Mucosa of descending colon (tissue), 3 donors: ENCODE measurements around the gene SLC8A3. TPM values are rescaled to one million over a fixed set of nuclear protein-coding genes. Genes with fewer than 3 reads are reported as not detected.

Experiments
- ATAC-seq: fragments of 200-7000 bp; cut with Tn5 transposase; one replicate; pipeline ENCODE4 v1.9.1; 2020; ENCODE audit warnings: mild to moderate bottlenecking, moderate library complexity
- DNase-seq, 3 donors: peaks; one replicate each; pipeline ENCODE4 v3.0.0-alpha.2; 2020
- H3K36me3 ChIP-seq: fragments of 200-600 bp; one replicate; pipeline ENCODE4 v1.8.0; 2021; ENCODE audit warnings: low read depth, mild to moderate bottlenecking
- H3K4me1 ChIP-seq: fragments of 200-600 bp; one replicate; pipeline ENCODE4 v1.8.0; 2021; ENCODE audit warnings: low read depth, mild to moderate bottlenecking
- H3K4me3 ChIP-seq: fragments of 200-600 bp; one replicate; pipeline ENCODE4 v1.8.0; 2021; ENCODE audit warnings: mild to moderate bottlenecking
- H3K9me3 ChIP-seq: fragments of 200-600 bp; one replicate; pipeline ENCODE4 v1.8.0; 2021; ENCODE audit warnings: mild to moderate bottlenecking
- intact Hi-C, 2 donors: fragments of 100-400 bp; cut with DNase I in 1 of 2; cut with micrococcal nuclease in 1 of 2; formaldehyde crosslinking; loops; one replicate each; pipeline versions ENCODE4 v1.11.0 to v1.11.1; 2022; cut with DNase I, micrococcal nuclease
- total RNA-seq, 3 donors: library from RNA; stranded (reverse); fragmentation: NEBNext Ultra II Directional in 2 of 3; extraction: Animal tissue kit (Norgen Biotek cat#: 25700) in 2 of 3; gene quantifications; one replicate each; pipeline versions ENCODE4 v1.2.1 to v1.2.4, GENCODE V29; 2021 to 2023
- TF ChIP-seq, protein P1 (sequence below): fragments of 200-600 bp; IDR thresholded peaks from one replicate; pipeline ENCODE4 v1.8.0; 2022; ENCODE audit warnings: antibody characterized with exemption, mild to moderate bottlenecking
- donor health status: DM: no; HTN: no; CAD: no; lungs with moderate emphysema.
- donor health status: DM: no; HTN: no; CAD: no.
- donor health status: DM: no; HTN: yes; CAD: no.

Gene SLC8A3
- total RNA-seq, 3 donors from 2014 or later = 0.41 to 1.2 (median 0.67) TPM

DNA sequence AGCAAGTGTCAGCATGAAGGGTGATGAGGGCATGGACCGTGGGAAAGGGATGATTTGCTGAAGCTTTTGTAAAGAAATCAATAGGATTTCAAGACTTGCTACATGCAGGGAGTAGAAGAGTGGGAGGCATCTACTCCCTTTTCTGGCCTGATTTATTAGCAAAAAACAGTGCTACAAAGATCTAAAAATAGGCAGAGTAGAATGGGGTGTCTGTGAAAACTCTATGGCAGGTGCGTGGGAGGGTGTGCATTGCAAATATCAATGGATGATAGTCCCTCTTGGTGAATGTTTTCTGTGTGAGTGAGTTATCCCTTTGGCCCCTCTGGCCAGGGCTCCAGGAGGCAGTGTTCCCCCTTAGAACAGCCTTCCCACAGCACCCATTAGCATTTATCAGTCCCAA, 170.5 kb downstream of the SLC8A3 start:
- ATAC-seq (no peak), DNase-seq (no peak)
- no peaks in the 10 kb centered on the region for H3K4me1 ChIP-seq
- intact Hi-C loops = no loop called here
- no peaks in the 10 kb centered on the region for H3K9me3 ChIP-seq
- TF ChIP-seq, protein P1, sequence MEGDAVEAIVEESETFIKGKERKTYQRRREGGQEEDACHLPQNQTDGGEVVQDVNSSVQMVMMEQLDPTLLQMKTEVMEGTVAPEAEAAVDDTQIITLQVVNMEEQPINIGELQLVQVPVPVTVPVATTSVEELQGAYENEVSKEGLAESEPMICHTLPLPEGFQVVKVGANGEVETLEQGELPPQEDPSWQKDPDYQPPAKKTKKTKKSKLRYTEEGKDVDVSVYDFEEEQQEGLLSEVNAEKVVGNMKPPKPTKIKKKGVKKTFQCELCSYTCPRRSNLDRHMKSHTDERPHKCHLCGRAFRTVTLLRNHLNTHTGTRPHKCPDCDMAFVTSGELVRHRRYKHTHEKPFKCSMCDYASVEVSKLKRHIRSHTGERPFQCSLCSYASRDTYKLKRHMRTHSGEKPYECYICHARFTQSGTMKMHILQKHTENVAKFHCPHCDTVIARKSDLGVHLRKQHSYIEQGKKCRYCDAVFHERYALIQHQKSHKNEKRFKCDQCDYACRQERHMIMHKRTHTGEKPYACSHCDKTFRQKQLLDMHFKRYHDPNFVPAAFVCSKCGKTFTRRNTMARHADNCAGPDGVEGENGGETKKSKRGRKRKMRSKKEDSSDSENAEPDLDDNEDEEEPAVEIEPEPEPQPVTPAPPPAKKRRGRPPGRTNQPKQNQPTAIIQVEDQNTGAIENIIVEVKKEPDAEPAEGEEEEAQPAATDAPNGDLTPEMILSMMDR = no peak
- H3K4me3 ChIP-seq = no peak overlapping the region
- H3K36me3 ChIP-seq = no peaks in the 10 kb centered on the region

- DNase-seq = no peak
- intact Hi-C loops = no loop called here
- TF ChIP-seq, protein P1 = no peak
- Histone ChIP-seq H3K4me1 (no peaks in the 10 kb centered on the region), H3K9me3 (no peaks in the 10 kb centered on the region), H3K36me3 (no peaks in the 10 kb centered on the region), H3K4me3 (no peak overlapping the region)
- ATAC-seq = no peak
Observed at GRCh38 chr14:70014406-70015095, 174.2 kb downstream of the SLC8A3 start.

DNA sequence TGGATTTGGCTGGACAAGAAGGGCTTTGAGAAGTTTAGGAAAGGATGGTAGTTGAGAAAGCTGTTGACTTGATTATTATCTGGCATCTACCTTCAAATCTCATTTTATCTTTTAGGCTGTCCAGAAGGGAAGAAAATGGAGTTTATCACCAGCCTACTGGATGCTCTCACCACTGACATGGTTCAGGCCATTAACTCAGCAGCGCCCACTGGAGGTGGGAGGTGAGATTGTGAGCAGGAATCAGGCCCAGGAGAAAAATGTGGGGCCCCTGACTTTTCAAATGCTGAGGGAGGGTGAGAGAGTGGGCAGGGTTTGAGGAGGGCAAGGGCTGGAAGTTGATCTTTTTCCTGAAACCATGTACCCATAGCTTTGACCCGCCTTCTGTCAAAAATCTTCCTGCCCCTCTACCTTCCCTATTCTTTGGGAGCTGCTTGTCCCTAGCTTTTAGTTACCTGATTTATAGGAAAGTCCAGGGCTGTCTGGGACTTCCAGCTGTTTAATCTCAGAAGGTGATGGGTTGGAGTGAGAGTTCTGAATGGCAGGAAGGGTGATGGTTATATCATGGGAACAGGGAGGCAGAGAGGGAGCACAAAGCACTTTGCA, 175.4 kb downstream of the SLC8A3 start:
- peak in 2 of 3 donors; percentile 67 to 72 for DNase-seq
- peak; percentile 65 for ATAC-seq
- no peaks in the 10 kb centered on the region for H3K9me3 ChIP-seq
- H3K36me3 ChIP-seq = no peaks in the 10 kb centered on the region
- TF ChIP-seq, protein P1 = peak; percentile 64
- intact Hi-C loops = no loop called here
- no peaks in the 10 kb centered on the region for H3K4me1 ChIP-seq
- no peak overlapping the region for H3K4me3 ChIP-seq

GRCh38 chr14:70011708-70012107, 177.0 kb downstream of the SLC8A3 start:
- ATAC-seq (no peak), DNase-seq (no peak)
- Histone ChIP-seq H3K4me3 (no peak overlapping the region), H3K36me3 (no peaks in the 10 kb centered on the region), H3K4me1 (no peaks in the 10 kb centered on the region), H3K9me3 (no peaks in the 10 kb centered on the region)
- TF ChIP-seq, protein P1 = no peak
- intact Hi-C loops = no loop called here

GRCh38 chr14:70011098-70011497, 177.7 kb downstream of the SLC8A3 start:
- no peaks in the 10 kb centered on the region for H3K36me3 ChIP-seq
- no peak for ATAC-seq
- intact Hi-C loops = no loop called here

More at GRCh38 chr14:70011098-70011497, 177.7 kb downstream of the SLC8A3 start:
- no peak for DNase-seq
- TF ChIP-seq, protein P1 = no peak
- no peaks in the 10 kb centered on the region for H3K9me3 ChIP-seq
- no peaks in the 10 kb centered on the region for H3K4me1 ChIP-seq
- no peak overlapping the region for H3K4me3 ChIP-seq
